Choroid plexus epithelial cell (primary cell): ENCODE measurements around the gene SECTM1.
A peak's percentile ranks its signal among the peaks of the same experiment; 100 is the strongest.

Source experiments
- DNase-seq: peaks from one replicate; pipeline ENCODE4 v3.0.0-alpha.2; 2010; ENCODE audit warnings: low read depth
- H3K4me3 ChIP-seq: 2 replicates; pipeline ENCODE4 v1.5.1; 2011; ENCODE audit warnings: low read depth, mild to moderate bottlenecking, control low read depth, low read length, moderate library complexity
- CTCF ChIP-seq: conservative IDR thresholded peaks from 2 replicates; pipeline ENCODE4 v1.5.1; 2011; ENCODE audit warnings: low read depth, mild to moderate bottlenecking, control low read depth, inconsistent platforms, low read length, moderate library complexity

The SECTM1 gene

GRCh38 chr17:82283208-82283749 lies 50.3 kb downstream of the SECTM1 start:
- no peak overlapping the region for H3K4me3 ChIP-seq
- no peak for TF ChIP-seq CTCF
- peak; percentile 76 for DNase-seq

GRCh38 chr17:82282239-82283207 lies 51.0 kb downstream of the SECTM1 start:
- TF ChIP-seq CTCF = no peak
- no peak for DNase-seq
- H3K4me3 ChIP-seq = no peak overlapping the region

GRCh38 chr17:82281502-82282238 lies 51.9 kb downstream of the SECTM1 start:
- no peak for TF ChIP-seq CTCF
- no peak overlapping the region for H3K4me3 ChIP-seq
- DNase-seq = no peak

- no peak overlapping the region for H3K4me3 ChIP-seq
- no peak for TF ChIP-seq CTCF
- no peak for DNase-seq
Measured at GRCh38 chr17:82281076-82281475, 52.5 kb downstream of the SECTM1 start.

- no peak for TF ChIP-seq CTCF
- no peak for DNase-seq
Measured at GRCh38 chr17:82280537-82280936, 53.0 kb downstream of the SECTM1 start.

GRCh38 chr17:82278786-82279391 lies 54.7 kb downstream of the SECTM1 start:
- no peak for DNase-seq
- no peak overlapping the region for H3K4me3 ChIP-seq
- no peak for TF ChIP-seq CTCF

More at GRCh38 chr17:82280537-82280936, 53.0 kb downstream of the SECTM1 start:
- H3K4me3 ChIP-seq = no peak overlapping the region
